IMR-90 (cell line): Measurements from ENCODE around the gene TSEN34. TPM values are rescaled to one million over a fixed set of nuclear protein-coding genes. Genes with fewer than 3 reads are reported as not detected.
"Not testable (repeated sequence)": the region's sequence is repeated elsewhere in the genome, so short reads cannot be mapped to it uniquely, and the experiment has no call there.

Experiments used
- ATAC-seq: fragments of 200-7000 bp; cut with Tn5 transposase; 2 replicates; pipeline ENCODE4 v1.9.1; 2020; ENCODE audit warnings: low read depth, mild to moderate bottlenecking, moderate library complexity
- BruUV-seq: library from RNA; stranded (reverse); fragments of 400-500 nt; replicated peaks from 2 replicates; lab custom pipeline; 2021; lab: Mats Ljungman, UMichigan
- CTCF ChIA-PET: fragments of 300-600 bp; formaldehyde crosslinking; extraction: SDS; loops from one replicate; lab custom pipeline; 2021; ENCODE audit warnings: antibody characterized with exemption; lab: Yijun Ruan, JAX
- POLR2A ChIA-PET: fragments of 300-600 bp; sonication (Branson Sonifier 250); formaldehyde crosslinking; loops from one replicate; lab custom pipeline; 2022; ENCODE audit warnings: antibody characterized with exemption; ENCODE audit not compliant: unreplicated experiment; lab: Charles Lee
- DNase-seq: peaks from one replicate; pipeline ENCODE4 v3.0.0; 2013
- H2AFZ ChIP-seq: replicated peaks from 2 replicates; pipeline ENCODE3; 2013; ENCODE audit warnings: low read length, mild to moderate bottlenecking; ENCODE audit not compliant: poor library complexity
- H2AK5ac ChIP-seq: 2 replicates; pipeline ENCODE4 v1.6.1; 2013; ENCODE audit warnings: low read depth, low read length, inconsistent platforms
- H2AK9ac ChIP-seq: replicated peaks from 2 replicates; pipeline ENCODE3; 2013; ENCODE audit warnings: mild to moderate bottlenecking, low read depth, low read length, moderate library complexity; ENCODE audit not compliant: poor library complexity
- H2BK120ac ChIP-seq: 2 replicates; pipeline ENCODE4 v1.6.1; 2013; ENCODE audit warnings: low read depth, low read length, inconsistent platforms
- H2BK15ac ChIP-seq: 3 replicates; pipeline ENCODE4 v1.6.1; 2013; ENCODE audit warnings: low read depth, low read length, inconsistent platforms
- H2BK20ac ChIP-seq: 2 replicates; pipeline ENCODE4 v1.6.1; 2013; ENCODE audit warnings: low read depth, mild to moderate bottlenecking, inconsistent platforms, low read length, moderate library complexity
- H2BK5ac ChIP-seq: 2 replicates; pipeline ENCODE4 v1.6.1; 2013; ENCODE audit warnings: mild to moderate bottlenecking, low read depth, low read length, inconsistent platforms; ENCODE audit not compliant: poor library complexity, severe bottlenecking
- H3K14ac ChIP-seq: replicated peaks from 2 replicates; pipeline ENCODE4 v1.6.1; 2013; ENCODE audit warnings: low read depth, low read length, inconsistent platforms
- H3K18ac ChIP-seq: 2 replicates; pipeline ENCODE4 v1.6.1; 2013; ENCODE audit warnings: low read depth, low read length, control low read depth
- H3K23ac ChIP-seq: 2 replicates; pipeline ENCODE4 v1.6.1; 2013; ENCODE audit warnings: low read depth, low read length, inconsistent platforms
- H3K27ac ChIP-seq: 2 replicates; pipeline ENCODE4 v1.5.1; 2013; ENCODE audit warnings: mild to moderate bottlenecking, control low read depth, low read length; ENCODE audit not compliant: insufficient read depth
- H3K27me3 ChIP-seq: 2 replicates; pipeline ENCODE4 v1.6.1; 2013; ENCODE audit warnings: low read length; ENCODE audit not compliant: control insufficient read depth, insufficient read depth
- H3K36me3 ChIP-seq: 2 replicates; pipeline ENCODE4 v1.6.1; 2013; ENCODE audit warnings: low read length, mixed read lengths; ENCODE audit not compliant: control insufficient read depth, insufficient read depth
- H3K4ac ChIP-seq: 2 replicates; pipeline ENCODE4 v1.6.1; 2013; ENCODE audit warnings: low read depth, low read length, inconsistent platforms
- H3K4me1 ChIP-seq: 2 replicates; pipeline ENCODE4 v1.6.1; 2013; ENCODE audit warnings: low read length, mixed read lengths; ENCODE audit not compliant: control insufficient read depth, insufficient read depth
- H3K4me2 ChIP-seq: 2 replicates; pipeline ENCODE4 v1.6.1; 2013; ENCODE audit warnings: low read depth, mild to moderate bottlenecking, control low read depth, low read length, moderate library complexity
- H3K4me3 ChIP-seq: 2 replicates; pipeline ENCODE4 v1.5.1; 2013; ENCODE audit warnings: low read depth, mild to moderate bottlenecking, control low read depth, low read length, moderate library complexity; ENCODE audit not compliant: insufficient read depth
- H3K56ac ChIP-seq: 2 replicates; pipeline ENCODE4 v1.6.1; 2013; ENCODE audit warnings: low read length, inconsistent platforms; ENCODE audit not compliant: insufficient read depth; ENCODE audit errors: extremely low read depth
- H3K79me1 ChIP-seq, 2 experiments: 2 replicates each; pipeline ENCODE4 v1.6.1; 2013; ENCODE audit warnings: low read length in 2 of 2, inconsistent platforms in 1 of 2, low read depth in 1 of 2
- H3K9ac ChIP-seq: 2 replicates; pipeline ENCODE4 v1.6.1; 2013; ENCODE audit warnings: low read depth, low read length, control low read depth
- H3K9me1 ChIP-seq: 2 replicates; pipeline ENCODE4 v1.6.1; 2013; ENCODE audit warnings: low read length, inconsistent platforms; ENCODE audit not compliant: insufficient read depth
- H3K9me3 ChIP-seq: 2 replicates; pipeline ENCODE4 v1.6.1; 2013; ENCODE audit warnings: low read length; ENCODE audit not compliant: control insufficient read depth, insufficient read depth
- H4K20me1 ChIP-seq: 2 replicates; pipeline ENCODE4 v1.6.1; 2013; ENCODE audit warnings: low read length, inconsistent platforms; ENCODE audit not compliant: insufficient read depth
- H4K5ac ChIP-seq: 2 replicates; pipeline ENCODE4 v1.6.1; 2013; ENCODE audit warnings: mild to moderate bottlenecking, low read depth, low read length, control low read depth
- H4K8ac ChIP-seq, 2 experiments: 2 replicates each; pipeline ENCODE4 v1.6.1; 2013; ENCODE audit warnings: low read depth in 2 of 2, low read length in 2 of 2, control low read depth in 1 of 2, inconsistent platforms in 1 of 2
- H4K91ac ChIP-seq: 2 replicates; pipeline ENCODE4 v1.6.1; 2013; ENCODE audit warnings: low read depth, low read length, inconsistent platforms; ENCODE audit not compliant: insufficient read depth
- BHLHE40 ChIP-seq: fragments of 150-350 bp; IDR thresholded peaks from 2 replicates; pipeline ENCODE4 v1.6.1; 2016; ENCODE audit warnings: mild to moderate bottlenecking, low read depth, low read length
- ELK1 ChIP-seq: fragments of 150-350 bp; IDR thresholded peaks from 2 replicates; pipeline ENCODE4 v1.6.1; 2016; ENCODE audit warnings: low read depth, mild to moderate bottlenecking, low read length, moderate library complexity, borderline replicate concordance
- MAFK ChIP-seq: IDR thresholded peaks from 2 replicates; pipeline ENCODE4 v1.6.1; 2012; ENCODE audit warnings: low read depth, low read length, improper control_type of control experiment
- MXI1 ChIP-seq: IDR thresholded peaks from 2 replicates; pipeline ENCODE4 v1.6.1; 2012; ENCODE audit warnings: low read depth, mild to moderate bottlenecking, low read length, moderate library complexity, borderline replicate concordance
- RAD21 ChIP-seq: IDR thresholded peaks from 2 replicates; pipeline ENCODE4 v1.6.1; 2012; ENCODE audit warnings: low read length, improper control_type of control experiment
- SMC3 ChIP-seq: fragments of 150-350 bp; IDR thresholded peaks from 2 replicates; pipeline ENCODE4 v1.6.1; 2016; ENCODE audit warnings: low read depth, mild to moderate bottlenecking, antibody characterized with exemption, low read length, moderate library complexity
- WGBS, 2 experiments: methylation state at CpG; one replicate each; pipeline versions ENCODE4 v1.1.5 to v1.1.7; 2013; ENCODE audit warnings: missing lambda C conversion rate in 2 of 2; ENCODE audit not compliant: insufficient read length in 1 of 2; ENCODE audit errors: extremely low coverage in 2 of 2; 5-methylcytosine and 5-hydroxymethylcytosine counted together
- dilution Hi-C: fragments of 300-500 bp; cut with HindIII; formaldehyde crosslinking; loops from one replicate; pipeline ENCODE4 v1.14.3; 2018; ENCODE audit warnings: low sequenced_read_pairs; ENCODE audit not compliant: unreplicated experiment
- in situ Hi-C: fragments of 300-500 bp; cut with MboI; formaldehyde crosslinking; loops from 3 replicates; pipeline ENCODE4 v1.14.3; 2019; ENCODE audit warnings: low sequenced_read_pairs, inconsistent platforms, mixed read lengths
- intact Hi-C: fragments of 100-400 bp; cut with micrococcal nuclease; formaldehyde crosslinking; loops from 2 replicates; pipeline ENCODE4 v1.10.0; 2022
- polyA plus RNA-seq, 3 experiments: library from polyadenylated mRNA; depleted of rRNA; stranded (reverse); fragments of >200 nt; gene quantifications; 2 replicates each; pipeline ENCODE4 v1.2.3, GENCODE V29; 2012; ENCODE audit warnings: low replicate concordance in 1 of 3
- total RNA-seq: library from RNA; depleted of rRNA; stranded (reverse); fragments of >200 nt; gene quantifications from 2 replicates; pipeline ENCODE4 v1.2.3, GENCODE V29; 2012
- TF ChIP-seq, protein P1 (sequence below): fragments of 150-350 bp; IDR thresholded peaks from 2 replicates; pipeline ENCODE4 v1.6.1; 2017; ENCODE audit warnings: mild to moderate bottlenecking, antibody characterized with exemption, low read length, low read depth

Gene TSEN34
- total and polyA plus RNA-seq, 2 of the 4 experiments (the other 2 are of a cell fraction) = 32.1 to 69.4 TPM

GRCh38 chr19:54211235-54211634, 20.1 kb downstream of the TSEN34 start:
- Histone ChIP-seq H2BK15ac (no peak overlapping the region), H3K23ac (no peak overlapping the region)
- in situ Hi-C loops = no loop called here

DNA sequence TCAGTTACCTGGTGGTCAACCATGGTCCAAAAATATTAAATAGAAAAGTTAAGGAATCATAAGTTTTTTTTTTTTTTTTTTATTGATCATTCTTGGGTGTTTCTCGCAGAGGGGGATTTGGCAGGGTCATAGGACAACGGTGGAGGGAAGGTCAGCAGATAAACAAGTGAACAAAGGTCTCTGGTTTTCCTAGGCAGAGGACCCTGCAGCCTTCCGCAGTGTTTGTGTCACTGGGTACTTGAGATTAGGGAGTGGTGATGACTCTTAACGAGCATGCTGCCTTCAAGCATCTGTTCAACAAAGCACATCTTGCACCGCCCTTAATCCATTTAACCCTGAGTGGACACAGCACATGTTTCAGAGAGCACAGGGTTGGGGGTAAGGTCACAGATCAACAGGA, 23.1 kb downstream of the TSEN34 start:
- H3K27me3 ChIP-seq, H3K56ac ChIP-seq, ATAC-seq, H2AFZ ChIP-seq, H3K4ac ChIP-seq, H3K9ac ChIP-seq, intact Hi-C loops, H4K5ac ChIP-seq, H2BK20ac ChIP-seq, DNase-seq, in situ Hi-C loops, dilution Hi-C loops, H3K4me2 ChIP-seq, H3K27ac ChIP-seq, H2AK5ac ChIP-seq, BruUV-seq, H3K23ac ChIP-seq, H4K91ac ChIP-seq, POLR2A ChIA-PET, H2BK15ac ChIP-seq, H2BK120ac ChIP-seq, H2BK5ac ChIP-seq, H3K36me3 ChIP-seq, H4K8ac ChIP-seq, H3K18ac ChIP-seq, H3K14ac ChIP-seq, H2AK9ac ChIP-seq, CTCF ChIA-PET, H3K9me3 ChIP-seq, H3K4me3 ChIP-seq: not testable (repeated sequence)
- H3K4me1 ChIP-seq = peaks cover 15% of the 10 kb centered on the region
- H4K20me1 ChIP-seq = peaks cover 20% of the 10 kb centered on the region
- no CpG with 5 or more reads among the region's 5 CpGs for WGBS, 2 experiments
- peaks cover 0 to 18% of the 10 kb centered on the region in 2 experiments; a peak in 2 of 4 replicates for H3K79me1 ChIP-seq
- H3K9me1 ChIP-seq = peaks cover 13% of the 10 kb centered on the region

More at GRCh38 chr19:54211235-54211634, 20.1 kb downstream of the TSEN34 start:
- no peak for TF ChIP-seq BHLHE40
- TF ChIP-seq, protein P1, sequence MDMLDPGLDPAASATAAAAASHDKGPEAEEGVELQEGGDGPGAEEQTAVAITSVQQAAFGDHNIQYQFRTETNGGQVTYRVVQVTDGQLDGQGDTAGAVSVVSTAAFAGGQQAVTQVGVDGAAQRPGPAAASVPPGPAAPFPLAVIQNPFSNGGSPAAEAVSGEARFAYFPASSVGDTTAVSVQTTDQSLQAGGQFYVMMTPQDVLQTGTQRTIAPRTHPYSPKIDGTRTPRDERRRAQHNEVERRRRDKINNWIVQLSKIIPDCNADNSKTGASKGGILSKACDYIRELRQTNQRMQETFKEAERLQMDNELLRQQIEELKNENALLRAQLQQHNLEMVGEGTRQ = no peak
- no peak for TF ChIP-seq RAD21
- TF ChIP-seq MXI1 = no peak
- no peak for TF ChIP-seq ELK1
- no peak for TF ChIP-seq MAFK
- no peak for TF ChIP-seq SMC3
- H2BK5ac ChIP-seq = no peak overlapping the region
- POLR2A ChIA-PET = no interaction called here
- BruUV-seq = no TSS peak
- H3K27ac ChIP-seq = no peak overlapping the region
- no peak overlapping the region for H2AFZ ChIP-seq
- H3K36me3 ChIP-seq = peaks cover 23% of the 10 kb centered on the region
- H3K9ac ChIP-seq = no peak overlapping the region
- CTCF ChIA-PET = no interaction called here
- no peaks in the 10 kb centered on the region for H3K9me3 ChIP-seq
- H4K8ac ChIP-seq = no peak overlapping the region
- dilution Hi-C loops (no loop called here), intact Hi-C loops (loop anchor here (2.0 kb wide), 1 partner anchor 20 kb away; the partner anchor contains the start of gene TSEN34)
- H2AK9ac ChIP-seq = peak overlapping the region; percentile 88
- H4K20me1 ChIP-seq = peaks cover 50% of the 10 kb centered on the region
- WGBS, 2 experiments = 43% methylated on average over 1 of the region's 12 CpGs; no CpG with 5 or more reads in 1 of the 2 experiments
- H3K4me1 ChIP-seq = peaks cover 30% of the 10 kb centered on the region
- H3K4ac ChIP-seq = no peak overlapping the region; the same call in 1 of the 2 replicates
- H3K18ac ChIP-seq = no peak overlapping the region
- no peak overlapping the region for H2BK120ac ChIP-seq
- H2AK5ac ChIP-seq = peak overlapping the region; percentile 21; the same call in 1 of the 2 replicates
- peaks cover 27% of the 10 kb centered on the region for H3K9me1 ChIP-seq
- no peak overlapping the region for H2BK20ac ChIP-seq
- H4K91ac ChIP-seq = no peak overlapping the region
- H3K4me3 ChIP-seq = no peak overlapping the region
- H3K14ac ChIP-seq = no peak overlapping the region
- DNase-seq (no peak), ATAC-seq (no peak)
- peaks cover 6 to 48% of the 10 kb centered on the region in 2 experiments for H3K79me1 ChIP-seq
- H4K5ac ChIP-seq = no peak overlapping the region
- no peak overlapping the region for H3K56ac ChIP-seq
- H3K27me3 ChIP-seq = no peaks in the 10 kb centered on the region
- no peak overlapping the region for H3K4me2 ChIP-seq
